Fibroblast of skin of right quadriceps (primary cell): ENCODE results near the gene LRTM1.

Experiments
- DNase-seq: peaks from one replicate; pipeline ENCODE4 v3.0.0-alpha.2; 2013

LRTM1 gene

DNA sequence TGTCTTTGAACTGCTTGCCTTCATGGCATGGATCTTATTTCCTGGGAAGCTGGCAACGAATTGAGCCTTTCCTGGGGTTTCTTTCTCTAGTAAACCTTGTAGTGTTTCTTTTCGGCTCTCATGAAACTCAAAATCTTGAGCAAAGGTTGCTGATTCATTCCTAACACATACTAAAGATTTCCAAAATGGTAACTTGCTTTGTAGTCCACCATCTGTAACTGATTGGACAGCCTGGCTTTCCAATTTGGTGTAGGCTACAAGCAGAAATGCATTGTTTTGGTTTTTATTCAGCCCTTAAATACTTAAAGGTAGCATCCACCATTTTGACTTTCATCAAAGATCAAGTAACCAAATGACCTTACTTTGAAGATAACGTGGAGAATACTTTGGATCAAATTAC is 38.1 kb downstream of the LRTM1 start:
- no peak for DNase-seq

- DNase-seq, result no peak
Measured at GRCh38 chr3:54888873-54889272, 39.0 kb downstream of the LRTM1 start.

DNA sequence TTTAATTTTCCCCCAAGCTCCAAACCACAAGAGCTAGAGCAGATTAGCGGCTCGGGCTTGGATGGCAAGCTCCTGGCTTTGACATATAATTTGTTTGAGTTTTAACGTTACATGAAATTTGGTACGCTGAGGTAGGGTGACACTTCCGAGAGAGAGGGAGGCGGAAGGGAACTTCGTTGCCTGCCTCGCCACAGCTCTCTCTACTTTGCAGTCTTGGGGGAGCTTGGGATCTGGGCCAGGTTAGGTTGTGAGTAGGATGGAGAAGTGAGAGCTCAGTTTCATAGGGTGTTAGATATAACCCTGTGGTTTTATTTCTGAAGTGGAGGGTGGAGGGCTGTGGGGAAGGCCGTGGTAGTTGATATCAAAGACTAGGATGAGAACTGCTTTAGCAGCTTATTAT is 39.7 kb downstream of the LRTM1 start:
- no peak for DNase-seq

DNA sequence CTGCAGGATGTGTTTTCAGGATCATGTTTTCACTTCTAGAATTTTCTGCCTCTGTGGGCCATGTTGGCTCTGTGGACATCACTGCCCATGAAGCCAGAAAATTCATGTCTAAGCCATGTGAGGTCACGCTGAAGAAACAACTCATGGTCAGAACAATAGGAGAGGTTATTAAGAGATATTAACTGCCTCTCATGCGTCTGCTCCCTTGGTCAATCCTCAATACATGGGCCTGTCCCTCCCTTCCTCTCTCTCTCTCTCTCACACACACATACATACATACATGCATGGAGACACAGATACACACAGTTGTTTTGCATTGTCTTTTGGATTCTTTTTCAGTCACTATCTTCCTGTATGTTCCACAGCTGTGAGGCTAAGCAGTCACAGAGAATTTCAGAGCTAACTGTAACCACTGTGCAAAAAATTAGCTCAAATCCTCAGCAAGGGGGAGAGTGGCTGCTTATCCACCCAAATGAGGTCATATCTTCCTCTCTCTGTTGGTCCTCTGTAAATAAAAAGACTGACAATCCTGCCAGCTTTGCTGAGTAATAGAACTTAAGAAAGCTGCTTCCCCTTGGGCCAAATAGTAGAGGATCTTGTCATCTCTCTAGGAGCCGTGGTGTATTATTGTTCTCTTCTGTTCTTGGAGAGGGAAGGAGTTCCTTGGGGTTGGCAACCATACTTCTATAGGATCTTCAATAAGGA is 45.6 kb downstream of the LRTM1 start:
- peak; percentile 94 for DNase-seq

DNA sequence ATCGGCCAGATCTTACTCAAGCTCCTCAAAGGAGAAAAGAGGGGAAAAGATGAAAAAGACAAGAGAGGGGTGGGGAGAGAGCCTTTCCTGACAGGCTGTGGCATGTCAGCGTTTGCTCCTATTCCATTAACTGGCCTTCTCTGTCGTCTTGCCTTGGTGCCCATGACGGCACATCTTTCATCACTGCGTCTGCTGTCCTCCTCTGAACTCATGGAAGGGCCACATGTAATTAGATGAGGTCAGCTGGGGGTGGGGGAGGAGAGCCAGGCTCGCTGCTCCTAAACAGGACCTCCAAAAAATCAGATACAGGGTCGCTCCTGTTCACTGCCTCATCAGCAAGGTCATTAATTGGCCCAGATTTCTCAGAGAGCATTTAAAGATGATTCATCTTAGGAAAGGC is 49.7 kb downstream of the LRTM1 start:
- peak; percentile 50 for DNase-seq

DNA sequence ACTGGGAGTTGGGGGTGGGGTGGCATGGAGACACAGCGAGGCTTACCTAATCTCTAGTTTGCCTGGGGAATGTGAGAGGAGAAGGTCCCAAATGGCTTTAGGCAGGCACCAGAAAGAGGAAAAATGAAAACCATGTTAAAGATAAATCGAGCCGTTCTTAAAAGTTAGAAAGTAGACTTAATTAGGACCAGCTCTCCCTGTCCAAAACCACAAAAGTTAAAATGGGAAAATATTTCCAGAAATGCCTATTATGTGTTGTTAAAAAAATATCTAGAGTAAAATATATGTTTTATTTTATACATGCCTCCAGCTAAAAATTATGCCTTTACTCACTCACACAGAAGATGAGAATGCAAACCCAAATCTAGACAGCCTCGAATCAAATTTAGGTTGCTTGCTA is 50.1 kb downstream of the LRTM1 start:
- peak; percentile 66 for DNase-seq

DNA sequence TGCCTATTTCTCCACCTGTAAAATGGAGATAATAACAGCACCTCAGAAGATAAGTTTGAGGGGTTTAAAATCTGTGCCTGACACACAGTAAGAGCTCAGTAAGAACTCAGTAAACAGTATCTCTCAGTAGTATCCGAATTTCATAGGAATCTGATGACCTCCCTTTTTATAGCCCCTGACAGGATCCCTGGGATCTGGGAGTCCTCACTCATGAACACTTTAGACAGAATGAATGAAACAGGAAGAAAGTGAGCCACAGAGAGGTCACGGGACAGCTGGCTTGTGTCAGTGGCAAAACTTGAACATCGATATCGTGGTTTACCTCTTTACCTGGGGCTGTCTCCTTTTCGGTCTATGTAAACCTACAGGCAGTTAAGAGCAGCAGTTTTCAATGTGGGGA is 51.2 kb downstream of the LRTM1 start:
- DNase-seq, result no peak

- DNase-seq, result no peak
Measured at GRCh38 chr3:54875596-54876268, 52.1 kb downstream of the LRTM1 start.

- no peak for DNase-seq
Measured at GRCh38 chr3:54874816-54875556, 52.9 kb downstream of the LRTM1 start.

DNA sequence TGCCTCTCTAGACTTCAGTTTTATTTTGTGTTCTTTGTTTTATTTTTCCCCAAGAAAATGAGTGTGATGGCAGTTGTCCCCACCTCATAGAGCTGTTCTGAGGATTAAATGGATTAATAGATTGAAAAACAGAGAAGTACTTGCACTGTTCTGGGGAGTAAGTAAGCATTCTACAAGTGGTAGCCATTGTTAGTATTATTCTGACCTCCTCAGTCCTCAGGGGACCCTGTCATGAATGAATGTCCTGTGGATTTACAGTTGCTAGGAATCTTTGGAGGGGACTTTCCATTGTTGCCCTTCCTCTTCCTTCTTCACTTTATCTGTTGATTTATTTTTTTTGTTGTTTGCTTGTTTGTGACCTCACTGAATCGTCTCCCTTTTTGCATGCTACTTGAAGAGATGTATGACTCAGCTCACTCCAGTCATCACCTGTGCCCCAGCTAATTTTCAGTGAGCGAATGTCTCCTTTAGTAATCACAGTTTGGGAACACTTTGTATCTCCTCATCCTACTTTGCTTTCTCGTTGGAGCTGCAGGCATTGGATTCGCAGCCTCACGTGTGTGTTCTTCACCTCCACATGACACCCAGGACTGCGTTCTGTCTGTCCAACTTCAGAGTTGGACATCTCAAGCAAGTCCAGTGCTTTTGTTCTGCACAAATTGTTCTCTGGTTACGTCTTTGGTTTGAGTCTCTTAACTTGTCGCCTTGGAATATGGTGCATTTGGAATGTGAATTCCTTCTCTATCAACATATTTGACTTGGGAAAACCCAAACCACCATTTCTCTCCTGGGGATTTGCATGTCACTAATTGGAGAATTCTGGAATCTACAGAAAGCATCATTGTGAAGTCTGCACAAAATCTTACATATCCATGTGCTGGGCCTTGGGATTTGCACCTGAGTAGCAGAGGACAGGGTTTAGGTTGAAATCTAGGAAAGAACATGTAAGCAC is 54.5 kb downstream of the LRTM1 start:
- DNase-seq, result no peak

DNA sequence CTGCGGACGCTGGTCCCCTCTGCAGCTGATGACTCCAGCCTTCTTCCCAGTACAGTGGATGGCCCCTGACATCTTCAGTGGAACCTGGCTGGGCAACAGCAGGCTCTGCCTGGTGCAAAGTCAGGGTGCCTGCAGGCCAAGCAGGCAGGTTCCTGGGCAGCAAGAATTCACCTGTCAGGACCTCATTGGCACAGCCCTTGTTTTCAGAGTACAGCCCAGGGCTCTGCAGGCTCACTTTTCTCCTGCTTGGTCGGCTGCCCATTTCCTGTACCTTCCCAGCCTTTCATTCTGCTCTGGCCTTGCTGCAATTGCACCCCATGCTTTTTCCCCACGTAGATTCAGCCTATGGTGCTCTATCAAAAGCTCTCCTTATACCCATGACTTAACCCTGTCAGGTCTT is 56.0 kb downstream of the LRTM1 start:
- DNase-seq, result no peak

DNA sequence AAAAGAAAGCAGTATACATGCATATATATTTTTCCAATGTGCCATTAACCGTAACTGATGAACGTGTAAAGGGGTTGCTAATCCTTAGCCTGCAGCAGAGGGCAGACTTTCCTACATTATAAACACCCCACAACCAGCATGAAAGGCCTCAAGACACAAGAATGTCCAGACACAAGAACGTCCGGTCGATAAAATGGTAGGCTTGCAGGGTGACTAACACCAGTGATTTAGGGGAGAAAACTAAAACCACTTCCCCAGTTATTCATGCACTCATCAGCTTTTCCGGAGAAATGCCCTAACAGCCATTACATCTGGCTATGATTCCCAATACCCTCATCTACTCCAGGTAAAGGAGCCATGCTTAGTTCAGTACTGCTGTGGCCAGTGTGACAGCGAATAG is 57.4 kb downstream of the LRTM1 start:
- DNase-seq, result peak; percentile 98
